B cell (primary cell): ENCODE data around the gene OGDHL. TPM values are rescaled to one million over a fixed set of nuclear protein-coding genes. Genes with fewer than 3 reads are reported as not detected.

ENCODE experiments used
- ATAC-seq: fragments of 200-7000 bp; cut with Tn5 transposase; one replicate; pipeline ENCODE4 v1.10.0; 2021; ENCODE audit warnings: low read depth, mild to moderate bottlenecking, moderate number of reproducible peaks, moderate library complexity
- CTCF ChIA-PET: fragments of 350-600 bp; sonication (Branson Sonifier 250); formaldehyde crosslinking; loops from one replicate; lab custom pipeline; 2021; ENCODE audit warnings: antibody characterized with exemption, inconsistent platforms; lab: Charles Lee
- POLR2A ChIA-PET: fragments of 350-600 bp; sonication (Branson Sonifier 250); formaldehyde crosslinking; loops from one replicate; lab custom pipeline; 2021; ENCODE audit warnings: antibody characterized with exemption; lab: Charles Lee
- DNase-seq: peaks from one replicate; pipeline ENCODE4 v3.0.0; 2013
- H2AFZ ChIP-seq: 2 replicates; pipeline ENCODE4 v1.6.1; 2012; ENCODE audit warnings: mild to moderate bottlenecking, low read depth, low read length; ENCODE audit not compliant: insufficient read depth, poor library complexity, severe bottlenecking
- H3K27ac ChIP-seq, 2 donors: 1 replicate in 1 of 2; 2 replicates in 1 of 2; pipeline ENCODE4 v1.5.1; 2012 to 2013; ENCODE audit warnings: low read length in 2 of 2, mild to moderate bottlenecking in 2 of 2, moderate library complexity in 1 of 2
- H3K27me3 ChIP-seq, 4 experiments: fragments of 200-600 bp in 1 of 4; sonication (generic) in 1 of 4; replicated peaks in 1 of 4; 1 replicate in 2 of 4; 2 replicates in 2 of 4; pipeline versions ENCODE4 v1.6.1 to v1.7.0; 2013 to 2016; ENCODE audit warnings: low read length in 3 of 4, mild to moderate bottlenecking in 2 of 4, mixed read lengths in 1 of 4, moderate library complexity in 1 of 4; ENCODE audit not compliant: insufficient read depth in 4 of 4, control insufficient read depth in 3 of 4; ENCODE audit errors: control extremely low read depth in 1 of 4
- H3K36me3 ChIP-seq, 2 experiments: replicated peaks in 1 of 2; 1 replicate in 1 of 2; 2 replicates in 1 of 2; pipeline versions ENCODE4 v1.6.1 to v1.7.1; 2013; ENCODE audit warnings: low read length in 1 of 2; ENCODE audit not compliant: insufficient read depth in 2 of 2, control insufficient read depth in 1 of 2; ENCODE audit errors: control extremely low read depth in 1 of 2, extremely low read depth in 1 of 2
- H3K4me1 ChIP-seq, 2 donors: fragments of 200-600 bp in 1 of 2; sonication (generic) in 1 of 2; 1 replicate in 1 of 2; 2 replicates in 1 of 2; pipeline versions ENCODE4 v1.5.1 to v1.6.1; 2013 to 2017; ENCODE audit warnings: low read length in 2 of 2; ENCODE audit not compliant: control insufficient read depth in 2 of 2, insufficient read depth in 2 of 2
- H3K4me2 ChIP-seq: replicated peaks from 2 replicates; pipeline ENCODE3; 2012; ENCODE audit warnings: mild to moderate bottlenecking, low read depth, low read length; ENCODE audit not compliant: poor library complexity, severe bottlenecking
- H3K4me3 ChIP-seq, 5 experiments: fragments of 200-600 bp in 1 of 5; sonication (generic) in 1 of 5; 1 replicate in 3 of 5; 2 replicates in 2 of 5; pipeline versions ENCODE4 v1.5.1 to v1.7.0; 2011 to 2016; ENCODE audit warnings: low read length in 4 of 5, mild to moderate bottlenecking in 4 of 5, low read depth in 2 of 5, control low read depth in 1 of 5, moderate library complexity in 1 of 5; ENCODE audit not compliant: insufficient read depth in 1 of 5; ENCODE audit errors: control extremely low read depth in 1 of 5, extremely low read depth in 1 of 5
- H3K79me2 ChIP-seq: fragments of 200-600 bp; sonication (generic); one replicate; pipeline ENCODE4 v1.6.0; 2016; ENCODE audit warnings: low read length; ENCODE audit not compliant: control insufficient read depth, insufficient read depth
- H3K9ac ChIP-seq: fragments of 200-600 bp; sonication (generic); 2 replicates; pipeline ENCODE4 v1.6.1; 2017; ENCODE audit warnings: mild to moderate bottlenecking, low read length, moderate library complexity
- H3K9me3 ChIP-seq, 3 donors: one replicate each; pipeline versions ENCODE4 v1.6.1 to v1.7.1; 2013; ENCODE audit warnings: low read length in 2 of 3; ENCODE audit not compliant: control insufficient read depth in 2 of 3, insufficient read depth in 1 of 3; ENCODE audit errors: control extremely low read depth in 1 of 3
- H4K20me1 ChIP-seq: 2 replicates; pipeline ENCODE4 v1.6.0; 2012; ENCODE audit warnings: mild to moderate bottlenecking, low read length; ENCODE audit not compliant: insufficient read depth, control insufficient read depth, poor library complexity, severe bottlenecking
- H3K27ac Mint-ChIP-seq: one replicate; pipeline ENCODE4 v1.8.0; 2021; ENCODE audit warnings: mixed read lengths
- H3K27me3 Mint-ChIP-seq: one replicate; pipeline ENCODE4 v1.8.0; 2021; ENCODE audit warnings: mixed read lengths
- H3K4me1 Mint-ChIP-seq: one replicate; pipeline ENCODE4 v1.8.0; 2021; ENCODE audit warnings: mixed read lengths
- H3K4me3 Mint-ChIP-seq: one replicate; pipeline ENCODE4 v1.8.0; 2021; ENCODE audit warnings: mixed read lengths
- H3K9me3 Mint-ChIP-seq: one replicate; pipeline ENCODE4 v1.8.0; 2022; ENCODE audit warnings: mixed read lengths; ENCODE audit not compliant: insufficient read depth
- CTCF ChIP-seq: fragments of 200-600 bp; IDR thresholded peaks from one replicate; pipeline ENCODE4 v1.8.0; 2022; ENCODE audit warnings: antibody characterized with exemption, mild to moderate bottlenecking
- EZH2 ChIP-seq: IDR thresholded peaks from 2 replicates; pipeline ENCODE4 v1.6.1; 2012; ENCODE audit warnings: borderline replicate concordance, low read depth, mild to moderate bottlenecking, moderate library complexity, low read length; ENCODE audit not compliant: insufficient read depth, poor library complexity, severe bottlenecking
- WGBS: methylation state at CpG from one replicate; pipeline ENCODE4 v1.1.5; 2013; ENCODE audit warnings: missing lambda C conversion rate; ENCODE audit not compliant: insufficient coverage; 5-methylcytosine and 5-hydroxymethylcytosine counted together
- intact Hi-C: fragments of 100-400 bp; cut with micrococcal nuclease; formaldehyde crosslinking; loops from one replicate; pipeline ENCODE4 v1.10.0; 2022
- polyA plus RNA-seq: library from polyadenylated mRNA; depleted of rRNA; stranded (reverse); fragments of >200 nt; gene quantifications from 2 replicates; pipeline ENCODE4 v1.2.3, GENCODE V29; 2012
- total RNA-seq, 2 donors: library from RNA; stranded (reverse); fragments of 120-200 nt in 1 of 2; gene quantifications; 1 replicate in 1 of 2; 2 replicates in 1 of 2; pipeline versions ENCODE4 v1.2.3 to v1.2.4, GENCODE V29; 2013 to 2022

OGDHL gene
- total and polyA plus RNA-seq, 2 donors (not counting 1 experiment from before 2014, with no cell fraction given): not detected

GRCh38 chr10:49781247-49781646 is 19.1 kb upstream of the OGDHL start:
- POLR2A ChIA-PET: no interaction called here
- H3K9ac ChIP-seq: no peak overlapping the region
- no peaks in the 10 kb centered on the region for H3K36me3 ChIP-seq
- TF ChIP-seq CTCF: no peak
- no peaks in the 10 kb centered on the region for H3K9me3 ChIP-seq
- ATAC-seq: no peak
- no peak overlapping the region for H3K4me2 ChIP-seq
- Mint-ChIP-seq H3K27me3 (peaks cover 22% of the 10 kb centered on the region), H3K4me1 (no peaks in the 10 kb centered on the region), H3K4me3 (no peak overlapping the region), H3K9me3 (peaks cover 2% of the 10 kb centered on the region), H3K27ac (no peak overlapping the region)
- H3K27me3 ChIP-seq: no peaks in the 10 kb centered on the region
- H3K4me1 ChIP-seq: no peaks in the 10 kb centered on the region
- no peak overlapping the region for H2AFZ ChIP-seq
- H3K79me2 ChIP-seq: no peaks in the 10 kb centered on the region
- no peak overlapping the region for H3K27ac ChIP-seq
- intact Hi-C loops: no loop called here
- no peak for DNase-seq
- no peak overlapping the region for H3K4me3 ChIP-seq
- CTCF ChIA-PET: interaction anchor here (0.6 kb wide), 1 partner anchor 18 kb away, joined by 3 read pairs; no protein-coding TSS in a partner anchor
- H4K20me1 ChIP-seq: no peaks in the 10 kb centered on the region

GRCh38 chr10:49778197-49778596 is 16.1 kb upstream of the OGDHL start:
- no peak overlapping the region for H3K27ac Mint-ChIP-seq

More at GRCh38 chr10:49778197-49778596, 16.1 kb upstream of the OGDHL start:
- Histone ChIP-seq H3K27ac (no peak overlapping the region), H3K9me3 (no peaks in the 10 kb centered on the region), H3K79me2 (no peaks in the 10 kb centered on the region), H3K4me3 (no peak overlapping the region), H2AFZ (no peak overlapping the region), H4K20me1 (no peaks in the 10 kb centered on the region), H3K4me2 (no peak overlapping the region), H3K4me1 (no peaks in the 10 kb centered on the region), H3K36me3 (no peaks in the 10 kb centered on the region), H3K27me3 (peaks cover 0 to 5% (median 0%) of the 10 kb centered on the region in 4 experiments), H3K9ac (no peak overlapping the region)
- ATAC-seq (no peak), DNase-seq (no peak)
- ChIA-PET POLR2A (no interaction called here), CTCF (no interaction called here)
- H3K27me3 Mint-ChIP-seq: peaks cover 15% of the 10 kb centered on the region
- TF ChIP-seq CTCF: no peak
- no peak for TF ChIP-seq EZH2
- no peaks in the 10 kb centered on the region for H3K4me1 Mint-ChIP-seq
- WGBS: no CpG with 5 or more reads among the region's 3 CpGs
- intact Hi-C loops: no loop called here
- peaks cover 2% of the 10 kb centered on the region for H3K9me3 Mint-ChIP-seq
- H3K4me3 Mint-ChIP-seq: no peak overlapping the region
